AG04450 (cell line): Measurements from ENCODE around the gene CNN1. TPM values are rescaled to one million over a fixed set of nuclear protein-coding genes. Genes with fewer than 3 reads are reported as not detected.
"Not testable (repeated sequence)": the region's sequence is repeated elsewhere in the genome, so short reads cannot be mapped to it uniquely, and the experiment has no call there.

Experiments used
- CTCF ChIA-PET: fragments of 300-600, 350-600 bp; formaldehyde crosslinking; extraction: SDS; loops from one replicate; lab custom pipeline; 2022; ENCODE audit warnings: antibody characterized with exemption, inconsistent platforms; lab: Charles Lee
- POLR2A ChIA-PET: fragments of 350-600 bp; formaldehyde crosslinking; extraction: SDS; loops from one replicate; lab custom pipeline; 2021; ENCODE audit warnings: antibody characterized with exemption, inconsistent platforms; lab: Yijun Ruan, JAX
- DNase-seq: peaks from one replicate; pipeline ENCODE4 v3.0.0-alpha.2; 2011; ENCODE audit warnings: low read depth, low spot score
- H3K27ac ChIP-seq: one replicate; pipeline ENCODE4 v1.5.1; 2012; ENCODE audit warnings: low read depth, low read length, control low read depth
- H3K27me3 ChIP-seq: one replicate; pipeline ENCODE4 v1.6.0; 2012; ENCODE audit warnings: low read length; ENCODE audit not compliant: control insufficient read depth, insufficient read depth
- H3K4me3 ChIP-seq: 2 replicates; pipeline ENCODE4 v1.5.1; 2011; ENCODE audit warnings: mild to moderate bottlenecking, low read depth, low read length, control low read depth
- H3K9me3 ChIP-seq: 2 replicates; pipeline ENCODE4 v1.5.1; 2012; ENCODE audit warnings: low read length; ENCODE audit not compliant: control insufficient read depth, insufficient read depth
- polyA plus RNA-seq: library from polyadenylated mRNA; depleted of rRNA; stranded (reverse); fragments of >200 nt; gene quantifications from 2 replicates; pipeline ENCODE4 v1.2.3, GENCODE V29; 2011
- TF ChIP-seq, protein P1 (sequence below): IDR thresholded peaks from 2 replicates; pipeline ENCODE4 v1.5.1; 2011; ENCODE audit warnings: low read depth, low read length, control low read depth, inconsistent platforms

CNN1 gene
- polyA plus RNA-seq, 1 experiment = 99.6 TPM

GRCh38 chr19:11558881-11559828 is 20.5 kb downstream of the CNN1 start, which contains the start of gene ELOF1:
Gene ELOF1 (minus strand): TSS chr19:11559230. CDS start chr19:11554347, 4,883 bp downstream.
- DNase-seq = peak; percentile 97
- Histone ChIP-seq H3K4me3 (peak within 1 kb of the TSS; percentile 96), H3K27me3 (no peaks in the 10 kb centered on the region), H3K9me3 (no peaks in the 10 kb centered on the region; the same call in 1 of the 2 replicates), H3K27ac (peak within 1 kb of the TSS; percentile 47)
- TF ChIP-seq, protein P1, sequence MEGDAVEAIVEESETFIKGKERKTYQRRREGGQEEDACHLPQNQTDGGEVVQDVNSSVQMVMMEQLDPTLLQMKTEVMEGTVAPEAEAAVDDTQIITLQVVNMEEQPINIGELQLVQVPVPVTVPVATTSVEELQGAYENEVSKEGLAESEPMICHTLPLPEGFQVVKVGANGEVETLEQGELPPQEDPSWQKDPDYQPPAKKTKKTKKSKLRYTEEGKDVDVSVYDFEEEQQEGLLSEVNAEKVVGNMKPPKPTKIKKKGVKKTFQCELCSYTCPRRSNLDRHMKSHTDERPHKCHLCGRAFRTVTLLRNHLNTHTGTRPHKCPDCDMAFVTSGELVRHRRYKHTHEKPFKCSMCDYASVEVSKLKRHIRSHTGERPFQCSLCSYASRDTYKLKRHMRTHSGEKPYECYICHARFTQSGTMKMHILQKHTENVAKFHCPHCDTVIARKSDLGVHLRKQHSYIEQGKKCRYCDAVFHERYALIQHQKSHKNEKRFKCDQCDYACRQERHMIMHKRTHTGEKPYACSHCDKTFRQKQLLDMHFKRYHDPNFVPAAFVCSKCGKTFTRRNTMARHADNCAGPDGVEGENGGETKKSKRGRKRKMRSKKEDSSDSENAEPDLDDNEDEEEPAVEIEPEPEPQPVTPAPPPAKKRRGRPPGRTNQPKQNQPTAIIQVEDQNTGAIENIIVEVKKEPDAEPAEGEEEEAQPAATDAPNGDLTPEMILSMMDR = peak; percentile 32
- ChIA-PET POLR2A (interaction anchor here (0.6 to 1.1 kb wide), 4 partner anchors 20 to 530 kb away, joined by 3 read pairs; partner anchors contain the start of genes CNN1 and ECSIT), CTCF (interaction anchor here (1.0 to 3.6 kb wide), 9 partner anchors 10 to 177 kb away, joined by 3 to 22 read pairs (median 5); partner anchors contain the start of gene CNN1)

GRCh38 chr19:11560404-11561051 is 21.9 kb downstream of the CNN1 start:
- Histone ChIP-seq H3K27ac (no peak overlapping the region), H3K9me3 (no peaks in the 10 kb centered on the region; the same call in 1 of the 2 replicates), H3K27me3 (no peaks in the 10 kb centered on the region), H3K4me3 (no peak overlapping the region)
- CTCF ChIA-PET = interaction anchor here (0.5 to 3.6 kb wide), 17 partner anchors 8 to 368 kb away, joined by 3 to 22 read pairs (median 4); no protein-coding TSS in a partner anchor
- TF ChIP-seq, protein P1 = peak; percentile 82
- POLR2A ChIA-PET = no interaction called here
- DNase-seq = peak; percentile 56

DNA sequence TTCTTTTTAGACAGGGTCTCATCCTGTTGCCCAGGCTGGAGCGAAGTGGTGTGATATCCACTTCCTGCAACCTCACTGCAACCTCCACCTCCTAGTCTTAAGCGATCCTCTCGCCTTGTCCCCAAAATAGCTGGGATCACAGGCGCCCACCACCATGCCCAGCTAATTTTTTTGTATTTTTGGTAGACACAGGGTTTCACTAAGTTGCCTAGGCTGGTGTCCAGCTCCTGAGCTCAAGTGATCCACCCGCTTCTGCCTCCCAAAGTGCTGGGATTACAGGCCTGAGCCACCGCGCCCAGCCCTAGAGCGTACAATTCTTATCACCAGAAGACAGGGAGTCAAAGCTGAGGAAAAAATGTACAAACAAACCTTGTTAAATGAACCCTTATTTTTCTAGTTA is 24.9 kb downstream of the CNN1 start:
- no peak overlapping the region for H3K4me3 ChIP-seq
- no peak for DNase-seq
- no peak overlapping the region for H3K27ac ChIP-seq
- H3K9me3 ChIP-seq = no peaks in the 10 kb centered on the region; the same call in 1 of the 2 replicates
- POLR2A ChIA-PET = no interaction called here
- CTCF ChIA-PET = interaction anchor here (1.1 kb wide), 1 partner anchor 27 kb away, joined by 5 read pairs; no protein-coding TSS in a partner anchor
- H3K27me3 ChIP-seq = no peaks in the 10 kb centered on the region
- TF ChIP-seq, protein P1 = no peak

DNA sequence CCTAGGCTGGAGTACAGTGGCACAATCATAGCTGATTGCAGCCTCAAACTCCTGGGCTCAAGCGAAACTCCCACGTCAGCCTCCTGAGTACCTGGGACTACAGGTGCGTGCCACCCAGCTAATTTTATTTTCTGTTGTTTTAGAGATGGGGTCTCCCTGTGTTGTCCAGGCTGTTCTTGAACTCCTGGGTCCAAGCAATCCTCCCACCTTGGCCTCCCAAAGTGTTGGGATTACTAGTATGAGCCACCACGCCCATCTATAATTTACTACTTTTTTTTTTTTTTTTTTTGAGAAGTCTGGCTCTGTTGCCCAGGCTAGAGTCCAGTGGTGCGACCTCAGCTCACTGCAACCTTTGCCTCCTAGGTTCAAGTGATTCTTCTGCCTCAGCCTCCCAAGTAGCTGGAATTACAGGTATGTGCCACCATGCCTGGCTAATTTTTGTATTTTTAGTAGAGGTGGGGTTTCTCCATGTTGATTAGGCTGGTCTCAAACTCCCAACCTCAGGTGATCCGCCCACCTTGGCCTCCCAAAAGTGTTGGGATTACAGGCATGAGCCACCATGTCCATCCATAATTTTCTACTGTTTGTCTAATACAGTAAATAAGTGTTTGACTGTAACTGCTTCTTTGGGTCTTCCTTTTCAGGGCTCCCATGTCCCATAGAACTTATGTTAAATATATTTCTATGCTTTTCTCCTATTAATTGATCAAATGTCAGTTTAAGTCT is 25.6 kb downstream of the CNN1 start:
- H3K27ac ChIP-seq, H3K9me3 ChIP-seq, DNase-seq, H3K27me3 ChIP-seq, POLR2A ChIA-PET, H3K4me3 ChIP-seq: not testable (repeated sequence)
- CTCF ChIA-PET = interaction anchor here (1.1 kb wide), 1 partner anchor 28 kb away, joined by 5 read pairs; no protein-coding TSS in a partner anchor

- H3K27me3 ChIP-seq, H3K27ac ChIP-seq, POLR2A ChIA-PET, CTCF ChIA-PET, H3K9me3 ChIP-seq, DNase-seq, H3K4me3 ChIP-seq: not testable (repeated sequence)
Measured at GRCh38 chr19:11565649-11565980, 27.0 kb downstream of the CNN1 start.
